ENCODE data around the gene TRAK1.

Gene TRAK1

GRCh38 chr3:42115946-42116345 lies 24.8 kb downstream of the TRAK1 start:
- H3K27me3 ChIP-seq (ENCODE audit: insufficient read depth, low read length), result no peaks in the 10 kb centered on the region
- no peaks in the 10 kb centered on the region for H3K36me3 ChIP-seq (ENCODE audit: insufficient read depth, low read length)
- H2AFZ ChIP-seq (ENCODE audit: low read depth, low read length), result no peak overlapping the region
- no peaks in the 10 kb centered on the region for H3K4me1 ChIP-seq (ENCODE audit: insufficient read depth, low read length)
- no peaks in the 10 kb centered on the region for H3K9me3 ChIP-seq (ENCODE audit: low read length)
- no peak overlapping the region for H3K4me3 ChIP-seq (ENCODE audit: low read length)

GRCh38 chr3:42116466-42116865 lies 25.3 kb downstream of the TRAK1 start:
- H3K4me1 ChIP-seq (ENCODE audit: insufficient read depth, low read length), result no peaks in the 10 kb centered on the region
- no peak overlapping the region for H3K4me3 ChIP-seq (ENCODE audit: low read length)
- H3K27me3 ChIP-seq (ENCODE audit: insufficient read depth, low read length), result no peaks in the 10 kb centered on the region
- no peak overlapping the region for H2AFZ ChIP-seq (ENCODE audit: low read depth, low read length)
- no peaks in the 10 kb centered on the region for H3K9me3 ChIP-seq (ENCODE audit: low read length)
- H3K36me3 ChIP-seq (ENCODE audit: insufficient read depth, low read length), result no peaks in the 10 kb centered on the region

GRCh38 chr3:42117175-42118008 lies 26.2 kb downstream of the TRAK1 start:
- Histone ChIP-seq H2AFZ (ENCODE audit: low read depth, low read length) (no peak overlapping the region), H3K9me3 (ENCODE audit: low read length) (no peaks in the 10 kb centered on the region), H3K36me3 (ENCODE audit: insufficient read depth, low read length) (no peaks in the 10 kb centered on the region), H3K4me3 (ENCODE audit: low read length) (no peak overlapping the region), H3K27me3 (ENCODE audit: insufficient read depth, low read length) (no peaks in the 10 kb centered on the region), H3K4me1 (ENCODE audit: insufficient read depth, low read length) (no peaks in the 10 kb centered on the region)

- H3K4me3 ChIP-seq (ENCODE audit: low read length), result no peak overlapping the region
- H2AFZ ChIP-seq (ENCODE audit: low read depth, low read length), result no peak overlapping the region
- H3K4me1 ChIP-seq (ENCODE audit: insufficient read depth, low read length), result no peaks in the 10 kb centered on the region
- no peaks in the 10 kb centered on the region for H3K27me3 ChIP-seq (ENCODE audit: insufficient read depth, low read length)
- H3K36me3 ChIP-seq (ENCODE audit: insufficient read depth, low read length), result peaks cover 6% of the 10 kb centered on the region
- no peaks in the 10 kb centered on the region for H3K9me3 ChIP-seq (ENCODE audit: low read length)
Observed at GRCh38 chr3:42118762-42119361, 27.7 kb downstream of the TRAK1 start.

GRCh38 chr3:42119561-42120355 lies 28.6 kb downstream of the TRAK1 start:
- Histone ChIP-seq H3K4me1 (ENCODE audit: insufficient read depth, low read length) (no peaks in the 10 kb centered on the region), H3K4me3 (ENCODE audit: low read length) (no peak overlapping the region), H3K9me3 (ENCODE audit: low read length) (no peaks in the 10 kb centered on the region), H2AFZ (ENCODE audit: low read depth, low read length) (no peak overlapping the region), H3K27me3 (ENCODE audit: insufficient read depth, low read length) (no peaks in the 10 kb centered on the region), H3K36me3 (ENCODE audit: insufficient read depth, low read length) (peaks cover 8% of the 10 kb centered on the region)

GRCh38 chr3:42120866-42121265 lies 29.7 kb downstream of the TRAK1 start:
- no peak overlapping the region for H3K4me3 ChIP-seq (ENCODE audit: low read length)
- H3K4me1 ChIP-seq (ENCODE audit: insufficient read depth, low read length), result no peaks in the 10 kb centered on the region
- H3K27me3 ChIP-seq (ENCODE audit: insufficient read depth, low read length), result no peaks in the 10 kb centered on the region
- no peak overlapping the region for H2AFZ ChIP-seq (ENCODE audit: low read depth, low read length)
- peaks cover 18% of the 10 kb centered on the region for H3K36me3 ChIP-seq (ENCODE audit: insufficient read depth, low read length)
- H3K9me3 ChIP-seq (ENCODE audit: low read length), result no peaks in the 10 kb centered on the region

GRCh38 chr3:42122261-42123011 lies 31.3 kb downstream of the TRAK1 start:
- Histone ChIP-seq H3K36me3 (ENCODE audit: insufficient read depth, low read length) (peaks cover 32% of the 10 kb centered on the region), H3K9me3 (ENCODE audit: low read length) (no peaks in the 10 kb centered on the region), H3K4me3 (ENCODE audit: low read length) (no peak overlapping the region), H2AFZ (ENCODE audit: low read depth, low read length) (no peak overlapping the region), H3K4me1 (ENCODE audit: insufficient read depth, low read length) (no peaks in the 10 kb centered on the region), H3K27me3 (ENCODE audit: insufficient read depth, low read length) (no peaks in the 10 kb centered on the region)

GRCh38 chr3:42123012-42123581 lies 31.9 kb downstream of the TRAK1 start:
- Histone ChIP-seq H3K27me3 (ENCODE audit: insufficient read depth, low read length) (no peaks in the 10 kb centered on the region), H2AFZ (ENCODE audit: low read depth, low read length) (no peak overlapping the region), H3K36me3 (ENCODE audit: insufficient read depth, low read length) (peaks cover 34% of the 10 kb centered on the region), H3K9me3 (ENCODE audit: low read length) (no peaks in the 10 kb centered on the region), H3K4me3 (ENCODE audit: low read length) (no peak overlapping the region), H3K4me1 (ENCODE audit: insufficient read depth, low read length) (no peaks in the 10 kb centered on the region)

- no peak overlapping the region for H2AFZ ChIP-seq (ENCODE audit: low read depth, low read length)
- no peak overlapping the region for H3K4me3 ChIP-seq (ENCODE audit: low read length)
- no peaks in the 10 kb centered on the region for H3K27me3 ChIP-seq (ENCODE audit: insufficient read depth, low read length)
- no peaks in the 10 kb centered on the region for H3K4me1 ChIP-seq (ENCODE audit: insufficient read depth, low read length)
- H3K9me3 ChIP-seq (ENCODE audit: low read length), result no peaks in the 10 kb centered on the region
- H3K36me3 ChIP-seq (ENCODE audit: insufficient read depth, low read length), result peaks cover 34% of the 10 kb centered on the region
Observed at GRCh38 chr3:42123824-42124658, 32.9 kb downstream of the TRAK1 start.

GRCh38 chr3:42127226-42127625 lies 36.1 kb downstream of the TRAK1 start:
- Histone ChIP-seq H3K36me3 (ENCODE audit: insufficient read depth, low read length) (peaks cover 38% of the 10 kb centered on the region), H3K4me1 (ENCODE audit: insufficient read depth, low read length) (no peaks in the 10 kb centered on the region), H3K9me3 (ENCODE audit: low read length) (no peaks in the 10 kb centered on the region), H2AFZ (ENCODE audit: low read depth, low read length) (no peak overlapping the region), H3K27me3 (ENCODE audit: insufficient read depth, low read length) (no peaks in the 10 kb centered on the region), H3K4me3 (ENCODE audit: low read length) (no peak overlapping the region)

GRCh38 chr3:42128526-42128925 lies 37.4 kb downstream of the TRAK1 start:
- H3K27me3 ChIP-seq (ENCODE audit: insufficient read depth, low read length), result no peaks in the 10 kb centered on the region
- H3K36me3 ChIP-seq (ENCODE audit: insufficient read depth, low read length), result peaks cover 31% of the 10 kb centered on the region
- H3K9me3 ChIP-seq (ENCODE audit: low read length), result no peaks in the 10 kb centered on the region
- H3K4me1 ChIP-seq (ENCODE audit: insufficient read depth, low read length), result no peaks in the 10 kb centered on the region
- H3K4me3 ChIP-seq (ENCODE audit: low read length), result no peak overlapping the region
- no peak overlapping the region for H2AFZ ChIP-seq (ENCODE audit: low read depth, low read length)
